ENCODE measurements around the gene KRT82. TPM values are rescaled to one million over a fixed set of nuclear protein-coding genes. Genes with fewer than 3 reads are reported as not detected.

Gene KRT82
- total and polyA plus RNA-seq, 2 of the 8 experiments (the other 6 are each of a cell fraction or from before 2014, with no cell fraction given), result not detected

DNA sequence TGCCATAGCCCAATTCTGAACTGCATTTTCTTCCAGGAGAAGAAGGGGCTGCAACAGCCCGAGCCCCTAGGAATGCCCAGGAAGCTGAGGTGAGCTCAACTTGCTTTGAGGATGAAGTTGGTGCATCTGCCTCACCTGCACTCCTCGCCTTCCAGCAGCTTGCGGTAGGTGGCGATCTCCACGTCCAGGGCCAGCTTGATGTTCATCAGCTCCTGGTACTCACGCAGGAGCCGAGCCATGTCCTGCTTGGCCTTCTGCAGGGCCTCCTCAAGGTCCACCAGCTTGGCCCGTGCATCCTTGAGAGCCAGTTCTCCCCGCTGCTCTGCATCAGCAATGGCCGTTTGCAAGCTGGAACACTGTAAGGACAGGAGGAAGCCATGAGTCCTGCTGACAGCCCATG, 22.0 kb upstream of the KRT82 start:
- WGBS, 2 experiments (ENCODE audit: extremely low coverage in 1 of 2, insufficient coverage in 1 of 2, insufficient read length in 1 of 2, insufficient replicate concordance in 2 of 2, low coverage in 1 of 2, low lambda C conversion rate in 2 of 2, missing lambda C conversion rate in 1 of 2), result 87% methylated on average over 10 of the region's 10 CpGs; no CpG with 5 or more reads in 1 of the 2 experiments
- H3K27ac ChIP-seq (ENCODE audit: low read depth, low read length), result no peak overlapping the region
- H3K4me1 ChIP-seq (replicated peaks in 1 of 4; ENCODE audit: control insufficient read depth in 3 of 4, insufficient read depth in 4 of 4, low read length in 3 of 4), result no peaks in the 10 kb centered on the region
- no peaks in the 10 kb centered on the region; a peak in 1 of 7 replicates for H3K27me3 ChIP-seq (replicated peaks in 1 of 4; ENCODE audit: control insufficient read depth in 3 of 4, extremely low read depth in 1 of 4, insufficient read depth in 3 of 4, low read length in 3 of 4)
- no peaks in the 10 kb centered on the region for H3K79me1 ChIP-seq (ENCODE audit: low read depth, low read length)
- H2AK5ac ChIP-seq (ENCODE audit: low read depth, low read length), result no peak overlapping the region
- no peak overlapping the region for H2BK20ac ChIP-seq (ENCODE audit: low read length)
- no peak overlapping the region for H2BK12ac ChIP-seq (ENCODE audit: low read depth, low read length)
- no peak overlapping the region for H3K9ac ChIP-seq (replicated peaks in 1 of 4; ENCODE audit: extremely low read depth in 1 of 4, low read depth in 3 of 4, low read length in 3 of 4)
- no peaks in the 10 kb centered on the region for H4K20me1 ChIP-seq (replicated peaks in 1 of 2; ENCODE audit: control insufficient read depth in 1 of 2, insufficient read depth in 2 of 2, low read length in 2 of 2)
- H3K36me3 ChIP-seq (ENCODE audit: control insufficient read depth in 2 of 4, insufficient read depth in 4 of 4, low read length in 3 of 4), result no peaks in the 10 kb centered on the region
- H3K4ac ChIP-seq (replicated peaks; ENCODE audit: insufficient read length, low read depth, low read length), result no peak overlapping the region
- FAIRE-seq (no peak), DNase-seq (ENCODE audit: low read depth in 1 of 2, low spot score in 2 of 2) (no peak)
- no peak overlapping the region for H3K14ac ChIP-seq (ENCODE audit: insufficient read length)
- no peaks in the 10 kb centered on the region for H3K9me3 ChIP-seq (ENCODE audit: insufficient read depth in 2 of 2, low read depth in 1 of 2, low read length in 1 of 2)
- H2BK15ac ChIP-seq (ENCODE audit: low read length), result no peak overlapping the region
- no peak overlapping the region for H3K4me2 ChIP-seq (ENCODE audit: insufficient read depth in 1 of 2, low read depth in 2 of 2, low read length in 2 of 2)
- H4K8ac ChIP-seq (ENCODE audit: extremely low read depth, insufficient read depth, low read length), result no peak overlapping the region
- no peak overlapping the region for H2AFZ ChIP-seq (ENCODE audit: low read length)
- ChIA-PET POLR2A (ENCODE audit: partially characterized antibody) (no interaction called here), CTCF (ENCODE audit: partially characterized antibody) (interaction anchor here (0.6 to 5.1 kb wide), 19 partner anchors 9 to 567 kb away, joined by 3 to 29 read pairs (median 3); partner anchors contain the start of genes KRT5 and KRT82)
- H4K91ac ChIP-seq (replicated peaks; ENCODE audit: insufficient read length, low read length), result no peak overlapping the region
- H3K56ac ChIP-seq (replicated peaks; ENCODE audit: insufficient read length, low read depth, low read length), result no peak overlapping the region
- H3K23me2 ChIP-seq (ENCODE audit: low read depth, low read length), result no peaks in the 10 kb centered on the region
- H2BK5ac ChIP-seq (ENCODE audit: low read depth, low read length), result no peak overlapping the region
- no peak overlapping the region for H3K23ac ChIP-seq (ENCODE audit: insufficient read length)
- no peaks in the 10 kb centered on the region for H3K79me2 ChIP-seq (ENCODE audit: control insufficient read depth in 1 of 2, insufficient read depth in 2 of 2, low read length in 2 of 2)
- no peak overlapping the region for H2BK120ac ChIP-seq (replicated peaks; ENCODE audit: low read depth, low read length)
- no peak overlapping the region for H4K5ac ChIP-seq (ENCODE audit: insufficient read length, low read depth, low read length)
- H3K18ac ChIP-seq (ENCODE audit: extremely low read depth, low read length), result no peak overlapping the region
- no peak overlapping the region for H3K4me3 ChIP-seq (ENCODE audit: extremely low read depth in 1 of 4, insufficient read depth in 2 of 4, low read depth in 3 of 4, low read length in 4 of 4)
- TF ChIP-seq EP300 (IDR thresholded peaks at IDR 0.05; ENCODE audit: borderline replicate concordance in 1 of 2, low read depth in 2 of 2, low read length in 2 of 2), result no peak
- TF ChIP-seq BCL11A (IDR thresholded peaks at IDR 0.05; ENCODE audit: low read depth in 2 of 2, low read length in 2 of 2), result no peak
- TF ChIP-seq, protein P1, sequence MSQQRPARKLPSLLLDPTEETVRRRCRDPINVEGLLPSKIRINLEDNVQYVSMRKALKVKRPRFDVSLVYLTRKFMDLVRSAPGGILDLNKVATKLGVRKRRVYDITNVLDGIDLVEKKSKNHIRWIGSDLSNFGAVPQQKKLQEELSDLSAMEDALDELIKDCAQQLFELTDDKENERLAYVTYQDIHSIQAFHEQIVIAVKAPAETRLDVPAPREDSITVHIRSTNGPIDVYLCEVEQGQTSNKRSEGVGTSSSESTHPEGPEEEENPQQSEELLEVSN (IDR thresholded peaks at IDR 0.05), result no peak
- TF ChIP-seq CBX8 (IDR thresholded peaks at IDR 0.05; ENCODE audit: borderline replicate concordance, low read depth, low read length), result no peak
- TF ChIP-seq RAD21 (IDR thresholded peaks at IDR 0.05 in 1 of 2, conservative IDR thresholded peaks at IDR 0.05 in 1 of 2; ENCODE audit: low read depth in 2 of 2, low read length in 2 of 2), result peak in 1 of 2 experiments; percentile 23; a peak in 1 of 4 replicates
- no peak for TF ChIP-seq CHD2 (IDR thresholded peaks at IDR 0.05; ENCODE audit: low read length)
- no peak for TF ChIP-seq BRCA1 (IDR thresholded peaks at IDR 0.05; ENCODE audit: low read depth, low read length)
- TF ChIP-seq ZNF274 (IDR thresholded peaks at IDR 0.05; ENCODE audit: borderline replicate concordance, extremely low read depth, low read length), result no peak
- TF ChIP-seq BACH1 (IDR thresholded peaks at IDR 0.05; ENCODE audit: low read length), result no peak
- TF ChIP-seq, protein P2, sequence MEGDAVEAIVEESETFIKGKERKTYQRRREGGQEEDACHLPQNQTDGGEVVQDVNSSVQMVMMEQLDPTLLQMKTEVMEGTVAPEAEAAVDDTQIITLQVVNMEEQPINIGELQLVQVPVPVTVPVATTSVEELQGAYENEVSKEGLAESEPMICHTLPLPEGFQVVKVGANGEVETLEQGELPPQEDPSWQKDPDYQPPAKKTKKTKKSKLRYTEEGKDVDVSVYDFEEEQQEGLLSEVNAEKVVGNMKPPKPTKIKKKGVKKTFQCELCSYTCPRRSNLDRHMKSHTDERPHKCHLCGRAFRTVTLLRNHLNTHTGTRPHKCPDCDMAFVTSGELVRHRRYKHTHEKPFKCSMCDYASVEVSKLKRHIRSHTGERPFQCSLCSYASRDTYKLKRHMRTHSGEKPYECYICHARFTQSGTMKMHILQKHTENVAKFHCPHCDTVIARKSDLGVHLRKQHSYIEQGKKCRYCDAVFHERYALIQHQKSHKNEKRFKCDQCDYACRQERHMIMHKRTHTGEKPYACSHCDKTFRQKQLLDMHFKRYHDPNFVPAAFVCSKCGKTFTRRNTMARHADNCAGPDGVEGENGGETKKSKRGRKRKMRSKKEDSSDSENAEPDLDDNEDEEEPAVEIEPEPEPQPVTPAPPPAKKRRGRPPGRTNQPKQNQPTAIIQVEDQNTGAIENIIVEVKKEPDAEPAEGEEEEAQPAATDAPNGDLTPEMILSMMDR (IDR thresholded peaks at IDR 0.05; ENCODE audit: control extremely low read depth in 1 of 3, insufficient read depth in 1 of 3, low read depth in 1 of 3, low read length in 3 of 3), result peak; percentile 9 to 51 (median 41); a peak in 3 of 4 replicates
